Measurements from ENCODE around the gene ACTRT1. TPM values are rescaled to one million over a fixed set of nuclear protein-coding genes. Genes with fewer than 3 reads are reported as not detected.

The ACTRT1 gene
- total RNA-seq = not detected

GRCh38 chrX:128052303-128052702 is at the start of gene ACTRT1:
Gene ACTRT1 (minus strand): TSS chrX:128052403. CDS start chrX:128052206, 197 bp downstream.
- Mint-ChIP-seq H3K9me3 (no peaks in the 10 kb centered on the region), H3K4me3 (no peak within 1 kb of the TSS), H3K4me1 (no peaks in the 10 kb centered on the region), H3K27ac (no peak within 1 kb of the TSS), H3K27me3 (no peaks in the 10 kb centered on the region), H3K36me3 (ENCODE audit: low read depth) (no peaks in the 10 kb centered on the region)
- no peak for DNase-seq
- ChIA-PET CTCF (no interaction called here), POLR2A (no interaction called here)

GRCh38 chrX:128078545-128078944 is 26.3 kb upstream of the ACTRT1 start:
- Mint-ChIP-seq H3K9me3 (no peaks in the 10 kb centered on the region), H3K27ac (no peak overlapping the region), H3K4me1 (no peaks in the 10 kb centered on the region), H3K36me3 (ENCODE audit: low read depth) (no peaks in the 10 kb centered on the region), H3K27me3 (no peaks in the 10 kb centered on the region), H3K4me3 (no peak overlapping the region)
- CTCF ChIA-PET = no interaction called here
- DNase-seq = no peak
- POLR2A ChIA-PET = no interaction called here

- H3K36me3 Mint-ChIP-seq (ENCODE audit: low read depth) = no peaks in the 10 kb centered on the region
- peaks cover 3% of the 10 kb centered on the region for H3K9me3 Mint-ChIP-seq
- no peaks in the 10 kb centered on the region for H3K27me3 Mint-ChIP-seq
- ChIA-PET POLR2A (no interaction called here), CTCF (no interaction called here)
- H3K4me3 Mint-ChIP-seq = no peak overlapping the region
- no peak for DNase-seq
- no peak overlapping the region for H3K27ac Mint-ChIP-seq
- H3K4me1 Mint-ChIP-seq = no peaks in the 10 kb centered on the region
Observed at GRCh38 chrX:128057421-128057820, 5.2 kb upstream of the ACTRT1 start.

GRCh38 chrX:128051526-128051925 is 677 bp downstream of the ACTRT1 start:
- POLR2A ChIA-PET = no interaction called here

GRCh38 chrX:128035318-128035717 is 16.9 kb downstream of the ACTRT1 start:
- H3K27ac Mint-ChIP-seq = no peak overlapping the region
- CTCF ChIA-PET = no interaction called here
- DNase-seq = no peak
- POLR2A ChIA-PET = no interaction called here
- no peaks in the 10 kb centered on the region for H3K27me3 Mint-ChIP-seq
- H3K36me3 Mint-ChIP-seq (ENCODE audit: low read depth) = no peaks in the 10 kb centered on the region
- no peaks in the 10 kb centered on the region for H3K9me3 Mint-ChIP-seq
- H3K4me1 Mint-ChIP-seq = no peaks in the 10 kb centered on the region
- H3K4me3 Mint-ChIP-seq = no peak overlapping the region

More at GRCh38 chrX:128051526-128051925, 677 bp downstream of the ACTRT1 start:
- CTCF ChIA-PET = no interaction called here
- Mint-ChIP-seq H3K27ac (no peak overlapping the region), H3K4me1 (no peaks in the 10 kb centered on the region), H3K4me3 (no peak overlapping the region), H3K27me3 (no peaks in the 10 kb centered on the region), H3K36me3 (ENCODE audit: low read depth) (no peaks in the 10 kb centered on the region), H3K9me3 (no peaks in the 10 kb centered on the region)
- no peak for DNase-seq

GRCh38 chrX:128021566-128021965 is 30.6 kb downstream of the ACTRT1 start:
- Mint-ChIP-seq H3K27me3 (no peaks in the 10 kb centered on the region), H3K4me3 (no peak overlapping the region), H3K27ac (no peak overlapping the region), H3K9me3 (no peaks in the 10 kb centered on the region), H3K4me1 (no peaks in the 10 kb centered on the region), H3K36me3 (ENCODE audit: low read depth) (no peaks in the 10 kb centered on the region)
- no peak for DNase-seq
- CTCF ChIA-PET = no interaction called here
- POLR2A ChIA-PET = no interaction called here

GRCh38 chrX:128020701-128021100 is 31.5 kb downstream of the ACTRT1 start:
- no peaks in the 10 kb centered on the region for H3K27me3 Mint-ChIP-seq
- CTCF ChIA-PET = no interaction called here
- H3K4me1 Mint-ChIP-seq = no peaks in the 10 kb centered on the region
- H3K4me3 Mint-ChIP-seq = no peak overlapping the region
- H3K36me3 Mint-ChIP-seq (ENCODE audit: low read depth) = no peaks in the 10 kb centered on the region
- H3K27ac Mint-ChIP-seq = no peak overlapping the region
- POLR2A ChIA-PET = no interaction called here
- no peak for DNase-seq
- H3K9me3 Mint-ChIP-seq = peaks cover 2% of the 10 kb centered on the region

- no peaks in the 10 kb centered on the region for H3K27me3 Mint-ChIP-seq
- no peaks in the 10 kb centered on the region for H3K4me1 Mint-ChIP-seq
- H3K36me3 Mint-ChIP-seq (ENCODE audit: low read depth) = no peaks in the 10 kb centered on the region
- ChIA-PET CTCF (no interaction called here), POLR2A (no interaction called here)
- no peak overlapping the region for H3K27ac Mint-ChIP-seq
- H3K4me3 Mint-ChIP-seq = no peak overlapping the region
- DNase-seq = no peak
- peaks cover 3% of the 10 kb centered on the region for H3K9me3 Mint-ChIP-seq
Observed at GRCh38 chrX:128019218-128019617, 33.0 kb downstream of the ACTRT1 start.

- no peak for DNase-seq
- POLR2A ChIA-PET = no interaction called here
- Mint-ChIP-seq H3K4me1 (no peaks in the 10 kb centered on the region), H3K4me3 (no peak overlapping the region), H3K27me3 (no peaks in the 10 kb centered on the region), H3K27ac (no peak overlapping the region), H3K36me3 (ENCODE audit: low read depth) (no peaks in the 10 kb centered on the region), H3K9me3 (peaks cover 3% of the 10 kb centered on the region)
- CTCF ChIA-PET = no interaction called here
Observed at GRCh38 chrX:128012015-128012414, 40.2 kb downstream of the ACTRT1 start.

- H3K4me1 Mint-ChIP-seq = no peaks in the 10 kb centered on the region
- ChIA-PET POLR2A (no interaction called here), CTCF (no interaction called here)
- no peaks in the 10 kb centered on the region for H3K9me3 Mint-ChIP-seq
- H3K36me3 Mint-ChIP-seq (ENCODE audit: low read depth) = no peaks in the 10 kb centered on the region
- no peak for DNase-seq
- no peak overlapping the region for H3K27ac Mint-ChIP-seq
- no peaks in the 10 kb centered on the region for H3K27me3 Mint-ChIP-seq
- no peak overlapping the region for H3K4me3 Mint-ChIP-seq
Observed at GRCh38 chrX:128007882-128008281, 44.3 kb downstream of the ACTRT1 start.

All from activated CD4-positive, alpha-beta memory T cell treated with anti-CD3 and anti-CD28 coated beads, Interleukin-2, amount 10 ng/mL, durations not matched to agents 7 days and 5 days (primary cell).